Measurements from ENCODE around the gene HHIP.

The HHIP gene

DNA sequence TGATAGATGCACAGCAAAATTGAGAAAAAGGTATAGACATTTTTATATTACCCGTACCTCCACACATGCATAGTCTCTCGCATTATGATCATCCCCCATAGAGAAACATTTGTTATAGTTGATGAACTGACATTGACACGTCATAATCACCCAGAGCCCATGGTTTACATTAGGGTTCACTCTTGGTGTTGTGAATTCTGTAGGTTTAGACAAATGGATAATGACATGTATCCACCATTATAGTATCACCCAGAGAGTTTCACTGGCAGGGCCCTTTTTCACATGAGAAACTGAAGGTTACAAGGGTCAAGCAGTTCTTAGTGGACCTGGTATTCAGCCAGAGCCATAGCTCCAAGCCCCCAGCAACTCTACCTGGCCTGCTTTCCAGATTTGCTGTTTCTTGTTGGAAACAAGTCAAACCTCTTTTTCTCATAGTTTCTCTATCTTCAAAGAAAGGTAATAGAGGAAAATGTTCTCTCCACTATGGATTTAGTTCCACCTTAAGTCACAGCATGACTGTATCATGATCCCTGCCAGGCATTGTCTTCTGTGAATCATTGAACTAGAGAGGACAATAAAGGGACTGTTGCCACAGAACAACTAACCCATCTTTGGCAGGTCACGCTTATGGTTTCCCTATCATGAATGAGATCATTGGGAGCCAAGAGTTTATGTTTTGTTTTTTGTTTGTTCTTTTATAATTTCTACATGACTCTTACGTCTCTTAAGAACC lies 64.0 kb downstream of the HHIP start:
- no peak for DNase-seq

- no peak for DNase-seq
Observed at GRCh38 chr4:144710526-144710912, 64.6 kb downstream of the HHIP start.

DNA sequence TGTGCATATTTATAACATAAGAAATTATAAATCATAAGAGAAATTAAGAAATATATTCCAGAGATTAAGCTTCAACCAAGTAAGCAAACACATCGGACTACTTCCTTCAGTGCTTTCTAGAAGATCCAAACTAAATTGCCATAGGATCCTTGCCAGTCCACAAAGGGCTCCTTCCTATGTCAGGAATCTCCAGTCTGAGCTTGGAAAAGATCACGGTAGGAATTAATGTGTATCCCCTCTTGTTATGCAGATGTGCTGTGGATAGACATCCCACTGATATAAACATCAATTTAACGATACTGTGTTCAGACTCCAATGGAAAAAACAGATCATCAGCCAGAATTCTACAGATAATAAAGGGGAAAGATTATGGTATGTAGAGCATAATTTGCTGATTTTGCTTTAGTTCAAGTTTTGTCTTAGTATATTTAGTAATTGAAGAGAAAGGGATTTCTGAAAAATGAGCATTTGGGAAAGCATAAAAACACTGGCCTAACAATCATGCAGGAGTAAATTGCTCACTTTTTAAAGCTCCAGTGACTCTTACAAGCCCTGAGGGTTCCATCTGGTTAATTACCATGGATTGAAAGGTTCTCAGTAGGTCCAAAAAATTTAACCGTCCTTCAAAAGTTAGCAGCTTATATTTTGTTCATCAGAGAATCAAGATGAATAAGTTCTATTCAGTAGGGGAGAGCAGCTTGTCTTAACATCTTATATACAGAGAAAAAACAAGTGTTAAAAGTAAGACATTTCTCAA lies 65.9 kb downstream of the HHIP start:
- DNase-seq = no peak

GRCh38 chr4:144712775-144713174 lies 66.8 kb downstream of the HHIP start:
- no peak for DNase-seq

DNA sequence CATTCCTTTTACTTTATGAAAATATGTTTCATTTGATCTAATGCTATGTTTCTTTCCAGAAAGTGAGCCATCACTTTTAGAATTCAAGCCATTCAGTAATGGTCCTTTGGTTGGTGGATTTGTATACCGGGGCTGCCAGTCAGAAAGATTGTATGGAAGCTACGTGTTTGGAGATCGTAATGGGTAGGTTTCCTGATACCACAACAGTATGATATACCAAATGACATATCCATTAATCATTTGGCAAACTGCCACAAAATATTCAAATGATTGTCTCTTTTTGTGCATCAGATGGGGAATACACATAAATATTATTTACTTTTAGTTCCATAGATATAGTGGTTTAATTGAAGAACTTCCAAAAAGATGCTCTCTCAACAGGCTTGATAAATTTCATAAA lies 68.2 kb downstream of the HHIP start:
- no peak for DNase-seq

DNA sequence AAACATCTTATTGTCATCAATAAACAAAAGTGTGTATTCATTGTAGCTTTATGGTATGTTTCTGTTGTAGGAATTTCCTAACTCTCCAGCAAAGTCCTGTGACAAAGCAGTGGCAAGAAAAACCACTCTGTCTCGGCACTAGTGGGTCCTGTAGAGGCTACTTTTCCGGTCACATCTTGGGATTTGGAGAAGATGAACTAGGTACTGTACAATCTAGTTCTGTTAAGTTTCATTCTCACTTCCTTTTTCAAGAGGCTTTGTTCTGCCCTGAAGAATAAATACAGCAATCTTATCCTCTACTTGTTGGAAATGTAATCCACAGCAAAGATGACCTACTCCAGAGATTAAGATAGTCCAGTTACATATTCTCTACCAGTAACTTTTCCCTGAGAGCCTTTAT lies 69.3 kb downstream of the HHIP start:
- DNase-seq = no peak

DNA sequence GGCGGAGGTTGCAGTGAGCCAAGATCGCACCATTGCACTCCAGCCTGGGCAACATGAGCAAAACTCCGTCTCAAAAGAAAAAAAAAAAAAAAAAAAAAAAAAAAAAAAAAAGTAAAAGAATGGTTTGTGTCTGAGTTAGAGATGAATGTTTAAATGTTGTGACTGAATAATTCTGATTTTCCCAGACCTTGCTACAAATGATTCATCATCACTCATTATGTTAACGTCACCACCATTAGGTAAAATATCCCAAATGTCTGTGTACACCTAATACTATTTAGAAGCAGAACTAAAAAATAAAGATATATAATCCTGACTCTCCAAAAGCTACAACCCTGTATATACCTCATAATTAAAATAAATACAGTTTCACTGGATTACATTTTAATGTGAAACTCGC lies 70.8 kb downstream of the HHIP start:
- DNase-seq = no peak

GRCh38 chr4:144718958-144719512 lies 73.1 kb downstream of the HHIP start:
- DNase-seq = no peak

DNA sequence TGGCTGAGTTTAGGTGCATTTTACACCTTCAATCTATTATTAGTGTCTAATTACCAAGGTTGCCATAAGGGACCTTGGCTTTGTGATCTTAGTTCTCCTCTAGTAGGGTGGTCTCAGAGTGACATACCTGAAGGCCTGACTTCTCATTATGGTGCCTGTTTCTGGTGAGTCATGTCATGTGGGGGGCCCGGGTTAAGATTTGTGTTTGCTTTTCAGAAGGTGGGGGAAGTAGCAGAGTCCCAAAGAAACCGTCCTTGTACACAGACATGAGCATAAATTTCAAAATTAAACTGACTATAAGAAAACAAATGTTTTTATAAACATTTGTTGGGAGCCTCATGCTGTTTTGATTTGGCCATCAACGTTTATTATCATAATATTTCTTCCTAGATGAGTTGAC lies 74.5 kb downstream of the HHIP start:
- DNase-seq = no peak

DNA sequence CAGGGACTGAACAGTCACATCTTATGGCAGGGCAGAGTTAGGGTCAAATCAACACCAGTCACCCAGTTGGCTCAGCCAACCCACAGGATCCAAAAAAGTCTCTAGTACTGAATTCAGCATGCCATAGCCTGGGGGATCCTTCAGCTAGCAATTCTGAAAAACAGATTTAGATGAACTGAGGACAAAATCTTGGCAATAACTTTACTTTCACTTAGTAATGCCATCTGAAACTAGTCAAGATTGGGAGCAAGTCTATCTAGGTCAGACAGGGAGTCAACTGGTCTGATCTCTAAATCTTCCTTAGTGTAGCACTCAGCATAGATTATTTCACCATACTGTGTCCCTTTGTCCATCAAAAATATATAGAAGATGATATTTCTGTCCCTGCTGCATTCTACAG lies 76.0 kb downstream of the HHIP start:
- no peak for DNase-seq

GRCh38 chr4:144723471-144723870 lies 77.5 kb downstream of the HHIP start:
- no peak for DNase-seq

DNA sequence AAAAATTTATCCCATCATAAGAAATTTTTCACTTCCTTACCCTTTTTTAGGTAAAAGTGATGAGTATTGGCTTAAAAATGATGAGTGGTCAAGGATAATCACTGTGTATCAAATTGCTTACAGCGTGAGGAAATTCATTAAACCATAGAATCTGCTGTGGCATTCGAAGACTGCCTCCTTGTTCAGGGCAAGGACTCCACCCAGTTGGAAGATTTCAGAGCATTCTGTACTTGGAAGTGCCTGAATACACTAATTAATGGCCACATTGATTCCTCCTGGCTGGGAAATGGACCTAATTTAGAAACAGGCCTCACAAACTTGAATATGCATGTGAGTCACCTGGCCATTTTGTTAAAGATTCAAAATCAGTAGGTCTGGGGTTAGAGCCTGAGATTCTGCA lies 83.2 kb downstream of the HHIP start:
- DNase-seq = no peak

GRCh38 chr4:144732584-144733428 lies 86.8 kb downstream of the HHIP start:
- DNase-seq = no peak

GRCh38 chr4:144733566-144733965 lies 87.6 kb downstream of the HHIP start:
- no peak for DNase-seq

DNA sequence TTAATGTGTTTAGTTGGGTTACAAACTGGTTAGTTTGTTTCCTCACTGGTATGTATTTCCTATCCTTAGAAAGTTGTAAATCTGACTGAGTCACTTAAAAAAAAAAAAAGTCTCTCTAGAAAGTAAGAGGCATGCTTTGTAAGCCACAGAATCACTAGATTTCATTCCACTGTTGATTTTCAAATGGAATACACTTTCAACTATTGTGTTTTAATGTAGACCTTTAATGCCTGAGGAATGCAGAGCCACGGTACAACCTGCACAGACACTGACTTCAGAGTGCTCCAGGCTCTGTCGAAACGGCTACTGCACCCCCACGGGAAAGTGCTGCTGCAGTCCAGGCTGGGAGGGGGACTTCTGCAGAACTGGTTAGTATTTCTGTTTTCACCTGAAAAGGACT lies 88.6 kb downstream of the HHIP start:
- no peak for DNase-seq

- DNase-seq = no peak
Observed at GRCh38 chr4:144738649-144739048, 92.7 kb downstream of the HHIP start.

DNA sequence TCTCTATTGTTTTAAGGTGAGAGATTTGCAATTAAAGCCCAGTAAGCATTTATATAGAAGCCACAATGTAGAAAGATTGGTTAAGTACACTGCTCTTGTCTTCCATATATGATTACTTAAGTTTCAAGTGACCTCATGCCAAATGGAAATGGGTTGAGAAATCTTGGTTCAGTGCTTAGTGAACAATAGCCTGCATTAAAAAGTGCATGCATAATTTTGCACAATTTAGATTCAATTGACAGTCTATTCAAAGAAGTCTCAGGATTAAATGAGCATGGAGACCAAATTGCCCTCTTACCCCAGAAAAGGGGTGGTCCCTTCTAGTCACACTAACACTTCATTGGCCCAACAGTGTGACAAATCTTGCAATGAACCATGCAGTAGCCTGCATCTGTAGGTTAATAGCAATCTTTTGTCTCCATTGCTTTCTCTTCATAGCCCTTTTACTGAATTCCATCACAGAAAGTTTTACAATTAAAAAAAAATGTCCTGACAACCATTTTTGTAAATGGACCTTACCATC lies 93.6 kb downstream of the HHIP start:
- no peak for DNase-seq

DNA sequence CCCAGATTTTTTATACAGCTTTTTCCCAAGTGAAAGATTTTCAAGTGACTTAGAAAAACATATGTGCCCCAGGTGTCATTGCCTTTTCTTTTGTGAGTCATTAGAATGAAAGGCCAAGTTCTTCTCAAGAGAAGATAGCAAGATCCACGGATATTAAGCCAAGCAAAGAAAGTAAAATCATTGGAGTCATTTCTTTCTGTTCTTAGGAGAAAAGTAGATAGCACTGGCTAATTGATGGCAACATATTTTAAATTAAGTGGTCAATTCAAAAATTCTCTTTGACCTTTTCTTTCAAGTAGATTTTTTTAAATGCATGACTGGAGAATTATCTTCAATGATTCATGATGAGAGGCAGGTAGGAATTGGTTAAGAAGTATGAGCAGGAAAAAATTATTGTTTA lies 94.4 kb downstream of the HHIP start:
- DNase-seq = no peak

DNA sequence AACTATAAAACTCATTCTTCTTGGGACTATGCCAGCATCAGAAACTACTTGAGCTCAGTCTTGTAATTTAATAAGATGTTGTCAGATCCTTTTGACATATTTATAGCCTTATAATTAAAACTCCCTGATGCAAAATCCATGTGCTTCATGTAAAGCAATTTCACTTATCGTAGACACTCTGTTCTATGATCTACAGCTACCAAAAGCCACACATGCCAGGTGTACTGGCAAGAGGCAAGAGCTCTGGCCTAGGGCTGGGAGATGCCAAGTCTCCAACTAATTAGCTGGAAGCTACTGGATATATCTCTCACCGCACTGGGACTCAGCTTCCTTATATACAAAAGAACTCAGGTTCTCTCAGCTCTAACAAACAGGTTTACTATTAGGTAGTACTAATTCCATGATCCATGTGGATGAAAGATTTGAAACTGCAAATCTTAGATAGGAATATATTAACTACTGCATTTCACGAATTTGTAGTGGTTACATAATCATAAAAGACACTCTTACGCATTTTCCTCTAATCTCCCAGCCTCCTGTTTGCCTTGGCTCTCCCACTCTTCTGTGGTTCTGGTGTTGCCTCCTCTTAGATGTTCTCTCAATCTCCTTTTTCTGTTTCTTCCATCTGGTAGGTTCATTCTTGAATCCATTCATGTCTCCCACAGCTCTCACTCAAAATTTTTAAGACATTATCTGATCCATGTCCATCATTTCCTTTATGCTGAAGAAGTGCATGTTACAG lies 103.0 kb downstream of the HHIP start:
- DNase-seq = no peak

DNA sequence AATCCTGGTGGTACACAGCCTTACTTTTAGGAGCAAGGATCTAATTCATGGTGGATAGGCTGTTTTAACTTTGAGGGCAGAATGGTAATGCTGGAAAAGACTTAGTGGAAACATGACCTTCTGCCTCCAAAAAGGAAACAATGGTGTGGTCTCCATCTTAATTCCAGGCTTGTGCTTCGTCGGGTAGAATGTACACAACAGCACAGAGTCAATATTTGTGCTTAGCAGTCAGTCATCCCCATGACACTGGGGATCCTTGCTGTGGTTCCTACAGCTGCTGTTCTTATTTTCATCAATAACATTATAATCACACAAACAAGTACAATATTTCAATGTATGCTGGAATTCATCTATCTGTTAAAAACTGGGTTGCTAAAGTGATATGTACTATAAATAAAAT lies 104.4 kb downstream of the HHIP start:
- DNase-seq = no peak

- DNase-seq = no peak
Observed at GRCh38 chr4:144754562-144755410, 108.8 kb downstream of the HHIP start.
